ENCODE data around the gene ADGRA3. TPM values are rescaled to one million over a fixed set of nuclear protein-coding genes. Genes with fewer than 3 reads are reported as not detected.

The ADGRA3 gene
- total RNA-seq, 2 experiments from 2014 or later = not detected

- ChIA-PET CTCF (ENCODE audit: unreplicated experiment) (no interaction called here), POLR2A (no interaction called here)
- Histone ChIP-seq H3K9me2 (ENCODE audit: insufficient read depth, low read length) (no peaks in the 10 kb centered on the region), H4K20me1 (ENCODE audit: insufficient read depth, low read length) (no peaks in the 10 kb centered on the region), H3K4me2 (ENCODE audit: low read length) (no peak overlapping the region), H3K27ac (ENCODE audit: low read depth, low read length, poor library complexity, severe bottlenecking) (no peak overlapping the region), H3K4me1 (ENCODE audit: insufficient read depth, low read length, poor library complexity, severe bottlenecking) (no peaks in the 10 kb centered on the region), H2AFZ (ENCODE audit: low read length) (no peak overlapping the region), H3K4me3 (ENCODE audit: low read depth, low read length, poor library complexity, severe bottlenecking) (no peak overlapping the region), H3K36me3 (ENCODE audit: insufficient read depth, low read length) (no peaks in the 10 kb centered on the region), H3K79me2 (ENCODE audit: insufficient read depth, low read depth, low read length) (no peaks in the 10 kb centered on the region), H3K9me3 (ENCODE audit: low read length) (no peaks in the 10 kb centered on the region)
- no peak for DNase-seq (ENCODE audit: low spot score)
- no TSS peak for BruUV-seq (replicated peaks)
- TF ChIP-seq CTCF (conservative IDR thresholded peaks at IDR 0.05; ENCODE audit: low read length) (no peak), EZH2phosphoT487 (IDR thresholded peaks at IDR 0.05; ENCODE audit: borderline replicate concordance, low read depth, low read length) (no peak)
- intact Hi-C loops (cut with micrococcal nuclease; ENCODE audit: unreplicated experiment) = no loop called here
Observed at GRCh38 chr4:22531311-22532019, 15.6 kb upstream of the ADGRA3 start.

GRCh38 chr4:22524895-22525294, 9.0 kb upstream of the ADGRA3 start:
- no peak overlapping the region for H2AFZ ChIP-seq (ENCODE audit: low read length)
- H3K9me2 ChIP-seq (ENCODE audit: insufficient read depth, low read length) = no peaks in the 10 kb centered on the region
- ChIA-PET POLR2A (interaction anchor here (0.7 kb wide), 1 partner anchor 593 kb away, joined by 4 read pairs; no protein-coding TSS in a partner anchor), CTCF (ENCODE audit: unreplicated experiment) (no interaction called here)
- no peak overlapping the region for H3K4me3 ChIP-seq (ENCODE audit: low read depth, low read length, poor library complexity, severe bottlenecking)
- H3K79me2 ChIP-seq (ENCODE audit: insufficient read depth, low read depth, low read length) = no peaks in the 10 kb centered on the region
- no peaks in the 10 kb centered on the region for H3K9me3 ChIP-seq (ENCODE audit: low read length)
- H3K36me3 ChIP-seq (ENCODE audit: insufficient read depth, low read length) = no peaks in the 10 kb centered on the region
- intact Hi-C loops (cut with micrococcal nuclease; ENCODE audit: unreplicated experiment) = no loop called here
- H3K4me1 ChIP-seq (ENCODE audit: insufficient read depth, low read length, poor library complexity, severe bottlenecking) = no peaks in the 10 kb centered on the region
- no peaks in the 10 kb centered on the region for H4K20me1 ChIP-seq (ENCODE audit: insufficient read depth, low read length)
- H3K27ac ChIP-seq (ENCODE audit: low read depth, low read length, poor library complexity, severe bottlenecking) = no peak overlapping the region
- DNase-seq (ENCODE audit: low spot score) = no peak
- BruUV-seq (replicated peaks) = no TSS peak
- H3K4me2 ChIP-seq (ENCODE audit: low read length) = no peak overlapping the region
- TF ChIP-seq CTCF (conservative IDR thresholded peaks at IDR 0.05; ENCODE audit: low read length) (no peak), EZH2phosphoT487 (IDR thresholded peaks at IDR 0.05; ENCODE audit: borderline replicate concordance, low read depth, low read length) (no peak)

- Histone ChIP-seq H3K27ac (ENCODE audit: low read depth, low read length, poor library complexity, severe bottlenecking) (no peak overlapping the region), H3K9me2 (ENCODE audit: insufficient read depth, low read length) (no peaks in the 10 kb centered on the region), H3K4me3 (ENCODE audit: low read depth, low read length, poor library complexity, severe bottlenecking) (no peak overlapping the region), H3K4me2 (ENCODE audit: low read length) (no peak overlapping the region), H2AFZ (ENCODE audit: low read length) (no peak overlapping the region), H3K36me3 (ENCODE audit: insufficient read depth, low read length) (no peaks in the 10 kb centered on the region), H3K9me3 (ENCODE audit: low read length) (no peaks in the 10 kb centered on the region), H3K79me2 (ENCODE audit: insufficient read depth, low read depth, low read length) (no peaks in the 10 kb centered on the region), H4K20me1 (ENCODE audit: insufficient read depth, low read length) (no peaks in the 10 kb centered on the region), H3K4me1 (ENCODE audit: insufficient read depth, low read length, poor library complexity, severe bottlenecking) (no peaks in the 10 kb centered on the region)
- ChIA-PET POLR2A (no interaction called here), CTCF (ENCODE audit: unreplicated experiment) (no interaction called here)
- BruUV-seq (replicated peaks) = no TSS peak
- intact Hi-C loops (cut with micrococcal nuclease; ENCODE audit: unreplicated experiment) = no loop called here
- no peak for DNase-seq (ENCODE audit: low spot score)
- no peak for TF ChIP-seq CTCF (conservative IDR thresholded peaks at IDR 0.05; ENCODE audit: low read length)
- no peak for TF ChIP-seq EZH2phosphoT487 (IDR thresholded peaks at IDR 0.05; ENCODE audit: borderline replicate concordance, low read depth, low read length)
Observed at GRCh38 chr4:22522706-22523501, 7.0 kb upstream of the ADGRA3 start.

All from OCI-LY7 (cell line).